HEK293 (cell line): ENCODE measurements around the gene ARL15.

Experiments
- CTCF ChIA-PET: fragments of 350-600 bp; formaldehyde crosslinking; extraction: SDS; loops from one replicate; lab custom pipeline; 2021; ENCODE audit warnings: antibody characterized with exemption; lab: Yijun Ruan, JAX
- POLR2A ChIA-PET: fragments of 300-600 bp; formaldehyde crosslinking; extraction: SDS; loops from one replicate; lab custom pipeline; 2020; ENCODE audit warnings: antibody characterized with exemption, inconsistent platforms; lab: Yijun Ruan, JAX
- H3K27ac ChIP-seq: fragments of 200-500 bp; sonication (Bioruptor generic); 2 replicates; pipeline ENCODE4 v1.5.1; 2014; ENCODE audit warnings: low read depth, low read length, control low read depth, inconsistent platforms; ENCODE audit errors: extremely low read depth
- H3K36me3 ChIP-seq, 2 experiments: fragments of 200-500 bp in 1 of 2; sonication (Bioruptor generic) in 1 of 2; 1 replicate in 1 of 2; 2 replicates in 1 of 2; pipeline ENCODE4 v1.5.1; 2014 to 2017; ENCODE audit warnings: inconsistent platforms in 2 of 2, low read length in 2 of 2; ENCODE audit not compliant: control insufficient read depth in 2 of 2, insufficient read depth in 1 of 2
- H3K4me1 ChIP-seq: fragments of 200-500 bp; sonication (Bioruptor generic); 2 replicates; pipeline ENCODE4 v1.5.1; 2014; ENCODE audit warnings: mild to moderate bottlenecking, low read length, inconsistent platforms; ENCODE audit not compliant: control insufficient read depth, insufficient read depth
- H3K4me3 ChIP-seq: 2 replicates; pipeline ENCODE4 v1.5.1; 2011; ENCODE audit warnings: low read depth, mild to moderate bottlenecking, control low read depth, low read length, moderate library complexity
- H3K9me3 ChIP-seq: fragments of 200-500 bp; sonication (Bioruptor generic); 2 replicates; pipeline ENCODE4 v1.5.1; 2014; ENCODE audit warnings: low read depth, low read length, inconsistent platforms; ENCODE audit not compliant: control insufficient read depth, insufficient read depth
- KLF1 ChIP-seq: fragments of 450-650 bp; formaldehyde crosslinking; IDR thresholded peaks from 2 replicates; pipeline ENCODE4 v1.5.1; 2016; ENCODE audit warnings: missing biosample characterization, missing genetic modification characterization
- MYNN ChIP-seq: fragments of 450-650 bp; formaldehyde crosslinking; IDR thresholded peaks from 2 replicates; pipeline ENCODE4 v1.5.1; 2016; ENCODE audit warnings: missing biosample characterization, missing genetic modification characterization, borderline replicate concordance
- OSR2 ChIP-seq: fragments of 450-650 bp; formaldehyde crosslinking; IDR thresholded peaks from 2 replicates; pipeline ENCODE4 v1.5.1; 2016; ENCODE audit warnings: missing biosample characterization, missing genetic modification characterization
- PRDM1 ChIP-seq: fragments of 450-650 bp; formaldehyde crosslinking; IDR thresholded peaks from 2 replicates; pipeline ENCODE4; 2016; ENCODE audit warnings: missing biosample characterization, missing genetic modification characterization
- REST ChIP-seq: fragments of 450-650 bp; formaldehyde crosslinking; IDR thresholded peaks from 2 replicates; pipeline ENCODE4 v1.5.1; 2016; ENCODE audit warnings: missing biosample characterization, missing genetic modification characterization
- SETDB1 ChIP-seq: IDR thresholded peaks from one replicate; pipeline ENCODE4 v1.6.1; 2017; ENCODE audit warnings: mild to moderate bottlenecking, low read length, moderate library complexity, mixed read lengths; ENCODE audit not compliant: insufficient read length
- YY1 ChIP-seq: fragments of 450-650 bp; formaldehyde crosslinking; IDR thresholded peaks from 2 replicates; pipeline ENCODE4 v1.5.1; 2018; ENCODE audit warnings: missing biosample characterization, missing genetic modification characterization
- ZBTB44 ChIP-seq: fragments of 450-650 bp; IDR thresholded peaks from 2 replicates; pipeline ENCODE4 v1.5.1; 2018; ENCODE audit warnings: missing biosample characterization, mild to moderate bottlenecking, missing genetic modification characterization
- ZBTB48 ChIP-seq: fragments of 450-650 bp; formaldehyde crosslinking; IDR thresholded peaks from 2 replicates; pipeline ENCODE4 v1.5.1; 2016; ENCODE audit warnings: missing biosample characterization, missing genetic modification characterization
- ZBTB8A ChIP-seq: fragments of 450-650 bp; formaldehyde crosslinking; IDR thresholded peaks from 2 replicates; pipeline ENCODE4 v1.5.1; 2016; ENCODE audit warnings: missing biosample characterization, missing genetic modification characterization
- ZNF174 ChIP-seq: fragments of 450-650 bp; formaldehyde crosslinking; IDR thresholded peaks from 2 replicates; pipeline ENCODE4 v1.5.0; 2017; ENCODE audit warnings: missing biosample characterization, mild to moderate bottlenecking, missing genetic modification characterization
- ZNF214 ChIP-seq: fragments of 450-650 bp; formaldehyde crosslinking; IDR thresholded peaks from 2 replicates; pipeline ENCODE4 v1.5.1; 2017; ENCODE audit warnings: missing biosample characterization, mild to moderate bottlenecking, missing genetic modification characterization, borderline replicate concordance
- ZNF248 ChIP-seq: fragments of 450-650 bp; formaldehyde crosslinking; IDR thresholded peaks from 2 replicates; pipeline ENCODE4 v1.5.1; 2017; ENCODE audit warnings: missing biosample characterization, missing genetic modification characterization
- ZNF292 ChIP-seq: fragments of 450-650 bp; formaldehyde crosslinking; IDR thresholded peaks from 2 replicates; pipeline ENCODE4 v1.5.1; 2016; ENCODE audit warnings: low read depth, missing biosample characterization, missing genetic modification characterization, borderline replicate concordance
- ZNF311 ChIP-seq: fragments of 450-650 bp; formaldehyde crosslinking; IDR thresholded peaks from 2 replicates; pipeline ENCODE4 v1.5.1; 2017; ENCODE audit warnings: missing biosample characterization, missing genetic modification characterization, borderline replicate concordance
- ZNF350 ChIP-seq: fragments of 450-650 bp; formaldehyde crosslinking; IDR thresholded peaks from 2 replicates; pipeline ENCODE4 v1.5.0; 2017; ENCODE audit warnings: missing biosample characterization, mild to moderate bottlenecking, missing genetic modification characterization
- ZNF561 ChIP-seq: fragments of 450-650 bp; IDR thresholded peaks from 2 replicates; pipeline ENCODE4 v1.5.1; 2018; ENCODE audit warnings: missing biosample characterization, missing genetic modification characterization, borderline replicate concordance
- ZNF626 ChIP-seq: fragments of 450-650 bp; sonication (Bioruptor Pico); formaldehyde crosslinking; IDR thresholded peaks from 2 replicates; pipeline ENCODE4 v1.5.1; 2018; ENCODE audit warnings: missing biosample characterization, missing genetic modification characterization, inconsistent platforms
- ZNF670 ChIP-seq: fragments of 450-650 bp; formaldehyde crosslinking; IDR thresholded peaks from 2 replicates; pipeline ENCODE4 v1.5.1; 2016; ENCODE audit warnings: missing biosample characterization, missing genetic modification characterization, low read depth
- ZNF701 ChIP-seq: fragments of 450-650 bp; formaldehyde crosslinking; IDR thresholded peaks from 2 replicates; pipeline ENCODE4 v1.5.1; 2016; ENCODE audit warnings: missing biosample characterization, missing genetic modification characterization
- ZNF791 ChIP-seq: fragments of 450-650 bp; formaldehyde crosslinking; IDR thresholded peaks from 2 replicates; pipeline ENCODE4 v1.5.1; 2016; ENCODE audit warnings: missing biosample characterization, missing genetic modification characterization
- ZNF792 ChIP-seq: fragments of 450-650 bp; formaldehyde crosslinking; IDR thresholded peaks from 2 replicates; pipeline ENCODE4 v1.5.1; 2016; ENCODE audit warnings: missing biosample characterization, missing genetic modification characterization
- ZNF830 ChIP-seq: fragments of 450-650 bp; IDR thresholded peaks from 2 replicates; pipeline ENCODE4 v1.5.0; 2018; ENCODE audit warnings: missing biosample characterization, missing genetic modification characterization, low read depth, mild to moderate bottlenecking, moderate library complexity
- ZNF843 ChIP-seq: fragments of 450-650 bp; formaldehyde crosslinking; IDR thresholded peaks from 2 replicates; pipeline ENCODE4 v1.5.1; 2016; ENCODE audit warnings: missing biosample characterization, missing genetic modification characterization
- TF ChIP-seq, protein P1 (sequence below): fragments of 450-650 bp; formaldehyde crosslinking; IDR thresholded peaks from 2 replicates; pipeline ENCODE4 v1.5.1; 2016; ENCODE audit warnings: missing biosample characterization, missing genetic modification characterization

ARL15 gene

DNA sequence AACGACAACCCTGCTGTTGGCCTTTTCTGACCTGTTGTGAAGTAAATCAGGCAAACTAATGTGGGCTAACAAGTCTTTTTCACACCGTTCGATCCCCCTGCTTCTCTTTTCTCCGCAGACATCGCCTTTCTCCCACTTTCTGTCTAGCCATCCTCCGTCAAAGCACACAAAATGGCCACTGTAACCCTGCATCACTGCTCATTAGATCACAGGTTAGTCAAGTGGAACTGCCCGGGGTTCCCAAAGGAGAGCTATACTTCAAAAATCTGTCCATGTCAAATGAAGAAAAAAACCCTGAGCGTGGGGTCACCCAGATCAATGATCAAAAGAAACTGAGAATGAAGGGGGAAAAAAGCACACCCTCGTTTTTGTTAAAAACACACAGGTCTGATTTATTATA lies 212.1 kb downstream of the ARL15 start:
- no peaks in the 10 kb centered on the region for H3K4me1 ChIP-seq
- CTCF ChIA-PET = interaction anchor here (1.5 kb wide), 1 partner anchor 10 kb away, joined by 3 read pairs; no protein-coding TSS in a partner anchor
- H3K36me3 ChIP-seq = no peaks in the 10 kb centered on the region
- H3K4me3 ChIP-seq = no peak overlapping the region
- H3K9me3 ChIP-seq = no peaks in the 10 kb centered on the region
- POLR2A ChIA-PET = no interaction called here
- H3K27ac ChIP-seq = no peak overlapping the region
- no peak for TF ChIP-seq ZNF292
- TF ChIP-seq ZNF561 (tag by site-specific recombination) = no peak
- no peak for TF ChIP-seq KLF1 (tag by site-specific recombination)
- TF ChIP-seq YY1 (tag by site-specific recombination) = no peak
- no peak for TF ChIP-seq ZNF214 (tag by site-specific recombination)
- TF ChIP-seq ZNF670 (tag by site-specific recombination) = no peak
- no peak for TF ChIP-seq ZBTB8A (tag by site-specific recombination)
- TF ChIP-seq, all 188 proteins: peak for 0

DNA sequence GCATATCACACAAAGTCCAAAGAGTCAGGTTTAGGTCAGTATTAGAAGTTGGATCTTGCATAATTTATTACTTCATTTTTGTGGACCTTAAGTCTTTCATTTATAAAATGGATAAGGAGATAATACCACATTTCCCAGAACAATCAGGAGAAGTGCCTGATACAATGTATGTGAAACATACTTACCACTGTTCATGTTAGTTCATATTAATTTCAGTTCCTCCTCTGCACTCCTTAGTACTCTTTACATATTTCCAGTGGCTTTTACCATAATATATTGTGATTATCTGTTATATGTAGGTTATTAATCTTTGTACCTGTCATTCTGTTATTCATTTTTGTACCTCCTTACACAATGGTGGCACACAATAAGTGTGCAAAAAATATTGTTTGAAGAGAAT lies 214.4 kb downstream of the ARL15 start:
- Histone ChIP-seq H3K36me3 (no peaks in the 10 kb centered on the region), H3K4me3 (no peak overlapping the region), H3K27ac (no peak overlapping the region), H3K4me1 (no peaks in the 10 kb centered on the region)
- ChIA-PET POLR2A (no interaction called here), CTCF (no interaction called here)
- TF ChIP-seq ZNF174 (tag by site-specific recombination) (no peak), ZBTB44 (tag by site-specific recombination) (no peak), SETDB1 (no peak), ZNF843 (no peak), OSR2 (tag by site-specific recombination) (no peak), PRDM1 (no peak), ZNF248 (tag by site-specific recombination) (no peak), ZNF311 (no peak), ZNF792 (tag by site-specific recombination) (no peak)
- TF ChIP-seq, protein P1, sequence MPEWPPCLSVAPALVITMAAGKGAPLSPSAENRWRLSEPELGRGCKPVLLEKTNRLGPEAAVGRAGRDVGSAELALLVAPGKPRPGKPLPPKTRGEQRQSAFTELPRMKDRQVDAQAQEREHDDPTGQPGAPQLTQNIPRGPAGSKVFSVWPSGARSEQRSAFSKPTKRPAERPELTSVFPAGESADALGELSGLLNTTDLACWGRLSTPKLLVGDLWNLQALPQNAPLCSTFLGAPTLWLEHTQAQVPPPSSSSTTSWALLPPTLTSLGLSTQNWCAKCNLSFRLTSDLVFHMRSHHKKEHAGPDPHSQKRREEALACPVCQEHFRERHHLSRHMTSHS = no peak
- TF ChIP-seq, all 188 proteins: peak for 0
- H3K9me3 ChIP-seq = no peaks in the 10 kb centered on the region

DNA sequence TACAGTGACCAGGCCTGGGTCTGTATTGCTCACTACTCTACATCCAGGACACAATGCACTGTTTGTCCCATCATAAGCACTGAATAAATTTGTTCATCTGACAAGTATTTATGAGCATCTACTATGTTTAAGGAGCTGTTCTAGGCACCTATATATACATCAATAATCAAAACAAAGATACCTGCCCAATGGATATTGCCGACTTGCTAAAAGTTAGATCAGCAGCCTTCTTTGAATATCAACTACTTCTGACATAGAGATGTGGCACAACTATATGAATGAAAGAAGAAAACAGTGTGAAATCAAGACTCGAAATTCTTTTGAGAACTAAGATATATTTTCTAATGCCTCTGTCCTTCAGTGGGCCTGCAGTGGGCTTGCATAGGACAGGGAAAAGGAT lies 215.7 kb downstream of the ARL15 start:
- Histone ChIP-seq H3K9me3 (no peaks in the 10 kb centered on the region), H3K27ac (no peak overlapping the region), H3K36me3 (no peaks in the 10 kb centered on the region), H3K4me1 (no peaks in the 10 kb centered on the region), H3K4me3 (no peak overlapping the region)
- ChIA-PET POLR2A (no interaction called here), CTCF (no interaction called here)
- TF ChIP-seq ZNF830 (tag by site-specific recombination) (no peak), ZNF311 (no peak), ZBTB48 (tag by site-specific recombination) (no peak), KLF1 (tag by site-specific recombination) (no peak), MYNN (tag by site-specific recombination) (no peak), ZNF350 (tag by site-specific recombination) (no peak), ZNF701 (no peak), REST (tag by site-specific recombination) (no peak), ZNF626 (no peak), ZNF791 (tag by site-specific recombination) (no peak)
